SU-DHL-6 (cell line): Measurements from ENCODE around the gene LDB1.

ENCODE experiments used
- EZH2phosphoT487 ChIP-seq: fragments of 200-600 bp; sonication (generic), shearing (Covaris generic); conservative IDR thresholded peaks from 2 replicates; pipeline ENCODE4 v1.6.1; 2018; ENCODE audit warnings: mild to moderate bottlenecking, antibody characterized with exemption, low read length, moderate library complexity, mixed read lengths
- TF ChIP-seq, protein P1 (sequence below): fragments of 200-600 bp; sonication (generic); IDR thresholded peaks from one replicate; pipeline ENCODE4 v1.5.1; 2017; ENCODE audit warnings: antibody characterized with exemption, mild to moderate bottlenecking, low read length, moderate library complexity; ENCODE audit not compliant: insufficient read depth, poor library complexity, severe bottlenecking

DNA sequence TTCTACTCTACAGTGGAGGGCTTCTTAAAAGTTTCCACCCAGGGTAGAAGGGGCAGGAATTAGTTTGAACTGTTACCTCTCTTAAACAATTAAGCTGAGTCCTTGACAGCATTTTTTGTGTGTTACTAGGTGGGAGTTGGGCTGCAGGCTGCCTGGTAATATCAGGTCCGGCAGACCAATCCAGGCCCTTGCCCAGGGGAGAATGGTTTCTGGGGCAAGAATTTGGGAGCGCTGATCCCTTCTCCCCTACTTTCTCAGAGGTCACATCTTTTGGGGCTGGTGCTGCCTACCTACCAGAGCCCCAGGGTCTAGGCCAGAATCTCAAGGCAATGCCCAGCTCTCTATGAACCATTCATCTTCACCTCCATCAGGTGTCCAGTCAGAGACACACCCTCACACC, 14.2 kb upstream of the LDB1 start:
- TF ChIP-seq, protein P1, sequence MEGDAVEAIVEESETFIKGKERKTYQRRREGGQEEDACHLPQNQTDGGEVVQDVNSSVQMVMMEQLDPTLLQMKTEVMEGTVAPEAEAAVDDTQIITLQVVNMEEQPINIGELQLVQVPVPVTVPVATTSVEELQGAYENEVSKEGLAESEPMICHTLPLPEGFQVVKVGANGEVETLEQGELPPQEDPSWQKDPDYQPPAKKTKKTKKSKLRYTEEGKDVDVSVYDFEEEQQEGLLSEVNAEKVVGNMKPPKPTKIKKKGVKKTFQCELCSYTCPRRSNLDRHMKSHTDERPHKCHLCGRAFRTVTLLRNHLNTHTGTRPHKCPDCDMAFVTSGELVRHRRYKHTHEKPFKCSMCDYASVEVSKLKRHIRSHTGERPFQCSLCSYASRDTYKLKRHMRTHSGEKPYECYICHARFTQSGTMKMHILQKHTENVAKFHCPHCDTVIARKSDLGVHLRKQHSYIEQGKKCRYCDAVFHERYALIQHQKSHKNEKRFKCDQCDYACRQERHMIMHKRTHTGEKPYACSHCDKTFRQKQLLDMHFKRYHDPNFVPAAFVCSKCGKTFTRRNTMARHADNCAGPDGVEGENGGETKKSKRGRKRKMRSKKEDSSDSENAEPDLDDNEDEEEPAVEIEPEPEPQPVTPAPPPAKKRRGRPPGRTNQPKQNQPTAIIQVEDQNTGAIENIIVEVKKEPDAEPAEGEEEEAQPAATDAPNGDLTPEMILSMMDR: no peak
- TF ChIP-seq EZH2phosphoT487: no peak
